HG03060 (cell line): ENCODE measurements around the gene RNASE7.
"Not testable (repeated sequence)": the region's sequence is repeated elsewhere in the genome, so short reads cannot be mapped to it uniquely, and the experiment has no call there.

Experiments
- ATAC-seq: cut with Tn5 transposase; IDR thresholded peaks from one replicate; pipeline ENCODE4 v1.9.1; 2021; ENCODE audit warnings: low read depth, moderate number of reproducible peaks; ENCODE audit not compliant: unreplicated experiment

Gene RNASE7

GRCh38 chr14:21041676-21042433, at the start of gene RNASE7:
Gene RNASE7, plus strand, starts transcription at chr14:21042362. Its CDS starts 631 bp downstream, at chr14:21042993.
- ATAC-seq = no peak

- no peak for ATAC-seq
These were observed 45.6 kb upstream of the RNASE7 start for GRCh38 chr14:20996521-20996920.

DNA sequence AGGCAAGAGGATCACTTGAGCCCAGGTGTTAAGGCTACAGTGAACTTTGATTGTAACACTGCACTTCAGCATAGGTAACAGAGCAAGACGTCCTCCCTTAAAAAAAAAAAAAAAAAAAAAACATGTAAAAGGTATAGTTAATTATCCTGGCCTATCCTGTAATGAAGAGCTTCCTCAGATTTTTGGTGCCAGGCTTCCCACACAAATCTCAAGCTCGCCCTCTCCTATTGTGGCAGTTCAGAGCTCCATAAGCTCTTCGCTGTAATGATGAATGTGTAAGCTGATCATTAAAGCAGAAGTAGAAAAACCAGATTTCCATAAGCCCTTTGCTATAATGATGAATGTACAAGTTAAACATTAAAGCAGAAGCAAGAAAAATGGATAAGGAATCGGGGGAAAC, 45.0 kb upstream of the RNASE7 start:
- ATAC-seq = no peak

GRCh38 chr14:20997564-20997963, 44.6 kb upstream of the RNASE7 start:
- ATAC-seq = no peak

GRCh38 chr14:20998139-20998538, 44.0 kb upstream of the RNASE7 start:
- ATAC-seq = no peak

DNA sequence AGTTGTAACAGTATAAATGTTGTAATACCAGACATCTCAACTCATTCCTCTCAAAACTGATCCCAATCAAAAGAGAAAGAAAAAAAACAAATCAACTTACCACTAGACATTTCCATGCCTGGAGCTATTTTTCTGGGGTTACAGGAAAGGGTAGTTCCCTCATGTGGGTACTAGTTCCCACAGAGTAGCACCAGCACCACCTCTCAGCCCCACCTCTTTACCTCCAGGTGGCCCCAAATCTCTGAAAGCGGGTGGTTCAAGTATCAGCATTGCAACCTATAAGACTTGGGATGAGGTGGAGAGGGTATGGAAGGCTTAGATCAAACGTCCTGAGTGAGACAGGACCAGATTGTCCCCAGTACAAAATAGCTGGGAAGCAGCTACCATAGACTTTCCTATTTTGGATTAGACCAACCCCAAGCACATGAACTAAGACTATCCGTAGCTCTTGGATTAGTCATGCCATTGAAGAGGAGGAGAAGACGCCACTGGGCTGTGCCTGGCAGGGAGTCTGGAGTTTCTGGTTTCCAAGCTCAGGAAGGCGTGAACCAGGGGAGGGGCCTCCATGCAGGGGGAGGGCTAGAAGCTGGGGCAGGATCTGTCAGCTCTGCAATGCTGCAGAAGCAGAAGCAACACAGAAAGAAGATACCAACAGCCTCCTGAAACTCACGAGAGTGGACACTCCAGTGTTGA, 43.3 kb upstream of the RNASE7 start, which contains the start of gene SLC39A2:
Gene SLC39A2 (plus strand): TSS at position 620 of the 693 bp plus-strand sequence. CDS start 154 bp downstream, outside the sequence.
- ATAC-seq = no peak

DNA sequence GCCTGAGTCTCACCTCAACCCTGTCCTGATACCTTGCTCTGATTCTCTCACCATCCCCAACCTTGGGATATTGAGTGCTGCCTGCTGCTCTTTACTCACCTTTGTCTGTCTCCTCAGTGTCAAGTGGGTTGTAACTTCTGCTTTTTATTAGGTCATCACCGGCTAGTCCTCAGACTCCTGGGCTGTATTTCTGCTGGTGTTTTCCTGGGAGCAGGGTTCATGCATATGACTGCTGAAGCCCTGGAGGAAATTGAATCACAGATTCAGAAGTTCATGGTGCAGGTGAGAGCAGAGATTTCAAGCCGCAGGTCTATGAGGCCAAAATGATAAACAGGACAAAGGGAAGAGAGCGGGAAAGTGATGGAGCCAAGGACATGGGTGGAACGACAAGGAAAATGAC, 42.6 kb upstream of the RNASE7 start:
- no peak for ATAC-seq

DNA sequence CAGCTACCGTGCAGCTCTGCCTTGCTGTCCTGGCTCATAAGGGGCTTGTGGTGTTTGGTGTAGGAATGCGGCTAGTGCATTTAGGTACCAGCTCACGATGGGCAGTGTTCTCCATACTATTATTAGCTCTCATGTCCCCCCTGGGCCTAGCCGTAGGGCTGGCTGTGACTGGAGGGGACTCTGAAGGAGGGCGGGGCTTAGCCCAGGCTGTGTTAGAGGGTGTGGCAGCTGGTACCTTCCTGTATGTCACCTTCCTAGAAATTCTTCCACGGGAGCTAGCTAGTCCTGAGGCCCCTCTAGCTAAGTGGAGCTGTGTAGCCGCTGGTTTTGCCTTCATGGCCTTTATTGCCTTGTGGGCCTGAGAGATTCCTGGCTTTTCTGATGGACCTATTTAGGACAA, 40.9 kb upstream of the RNASE7 start:
- no peak for ATAC-seq

DNA sequence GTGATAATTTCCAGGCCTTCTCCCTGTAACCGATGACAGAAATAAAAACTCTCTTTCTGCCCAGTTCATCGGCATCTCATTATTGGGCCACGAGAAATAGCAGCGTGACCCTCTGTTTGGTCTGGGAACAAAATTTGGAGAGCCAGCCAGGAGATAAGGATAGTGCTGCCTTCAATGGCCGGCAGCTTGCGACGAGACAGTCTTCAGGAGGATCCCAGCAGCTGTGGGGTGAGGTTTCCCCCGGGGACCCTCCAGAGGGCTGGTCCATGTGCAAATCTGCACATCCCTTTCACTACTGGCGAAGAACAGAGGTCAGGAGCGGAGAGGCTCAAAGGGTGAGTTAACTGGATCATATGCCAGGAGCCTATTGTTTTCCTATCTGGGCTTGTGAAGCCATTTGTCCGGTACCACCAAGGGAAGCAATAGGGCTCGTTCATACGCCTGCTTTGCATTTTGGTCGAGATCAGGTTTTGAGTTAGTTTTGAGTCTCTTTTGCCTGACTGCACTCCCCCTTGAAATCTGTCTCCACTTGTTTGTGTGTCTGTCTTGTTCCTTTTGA, 38.3 kb upstream of the RNASE7 start:
- ATAC-seq = no peak

GRCh38 chr14:21009721-21010120, 32.4 kb upstream of the RNASE7 start:
- ATAC-seq = not testable (repeated sequence)

DNA sequence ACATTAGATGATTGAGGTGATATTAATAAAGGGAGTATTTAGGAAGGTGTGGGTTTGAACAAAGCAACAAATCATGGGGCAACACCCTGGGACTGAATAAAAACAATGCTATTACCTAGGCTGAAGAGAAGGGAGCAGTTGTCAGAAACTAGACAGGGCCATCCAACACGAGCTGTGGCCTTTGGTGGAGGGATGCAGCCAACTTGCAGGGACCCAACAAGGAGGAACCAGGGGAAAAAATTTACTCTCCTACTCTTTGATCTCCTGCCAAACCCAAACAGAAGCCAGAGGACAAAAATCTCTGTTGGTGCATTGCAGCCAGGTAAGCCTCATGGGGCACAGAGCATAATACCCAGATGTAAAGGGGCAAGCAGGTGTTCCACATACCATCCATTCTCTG, 31.0 kb upstream of the RNASE7 start:
- ATAC-seq = no peak

DNA sequence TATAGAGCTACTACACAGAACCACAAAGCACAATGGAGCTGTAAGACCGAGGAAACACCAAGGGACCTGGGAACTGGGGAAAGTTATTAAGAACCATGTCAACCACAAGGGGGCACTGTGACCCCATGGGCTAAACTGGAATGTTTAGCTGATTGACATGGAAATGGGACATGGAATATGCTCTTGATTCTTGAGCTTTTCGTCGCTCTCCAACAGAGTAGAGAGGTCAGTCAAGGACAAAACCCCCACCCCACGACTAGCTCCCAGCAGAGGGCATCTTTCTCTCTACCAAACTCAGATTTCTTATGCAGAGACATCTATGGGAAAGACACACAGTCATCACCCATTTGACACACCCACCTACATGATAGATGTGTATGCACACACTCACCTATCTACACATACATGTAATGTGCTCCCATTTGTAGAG, 27.4 kb upstream of the RNASE7 start:
- no peak for ATAC-seq

- ATAC-seq = no peak
These were observed 26.9 kb upstream of the RNASE7 start for GRCh38 chr14:21015312-21015711.

DNA sequence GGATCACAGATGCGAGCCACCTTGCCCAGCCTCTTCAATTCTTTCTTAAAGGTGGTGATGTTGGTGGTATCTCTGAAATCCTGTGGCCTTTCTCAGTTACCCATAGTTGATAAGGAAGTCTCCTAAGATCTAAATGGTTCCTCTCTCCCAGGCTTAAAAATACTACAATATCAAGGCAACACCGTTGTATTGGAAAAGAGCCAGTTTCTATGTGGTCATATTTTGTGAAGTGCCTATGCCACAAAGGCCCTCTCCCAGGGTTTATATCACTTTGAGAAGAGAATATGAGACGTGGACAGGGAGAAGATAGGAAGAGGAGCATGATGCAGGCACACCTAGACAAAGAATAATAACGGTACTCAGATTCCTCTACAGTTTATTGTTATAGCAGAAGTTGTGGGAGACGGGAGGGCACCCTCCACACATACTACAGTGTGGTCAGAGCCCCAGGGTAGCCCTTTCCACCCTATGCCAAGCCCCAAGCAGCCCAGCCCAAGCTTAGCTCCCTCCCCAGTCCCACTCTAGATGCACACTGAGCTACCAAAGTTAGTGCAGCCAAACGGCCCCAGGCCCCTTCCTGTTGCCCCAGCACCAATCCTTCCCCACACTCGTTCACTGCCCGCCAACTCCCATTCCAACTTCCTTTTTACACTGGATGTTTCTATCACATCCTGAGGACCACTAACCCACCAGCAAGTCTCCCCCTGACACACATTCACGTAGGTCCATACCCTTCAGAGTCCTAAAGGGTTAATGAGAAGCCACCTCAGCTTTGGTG, 25.6 kb upstream of the RNASE7 start:
- ATAC-seq = no peak

- ATAC-seq = no peak
These were observed 24.5 kb upstream of the RNASE7 start for GRCh38 chr14:21017528-21018245.

DNA sequence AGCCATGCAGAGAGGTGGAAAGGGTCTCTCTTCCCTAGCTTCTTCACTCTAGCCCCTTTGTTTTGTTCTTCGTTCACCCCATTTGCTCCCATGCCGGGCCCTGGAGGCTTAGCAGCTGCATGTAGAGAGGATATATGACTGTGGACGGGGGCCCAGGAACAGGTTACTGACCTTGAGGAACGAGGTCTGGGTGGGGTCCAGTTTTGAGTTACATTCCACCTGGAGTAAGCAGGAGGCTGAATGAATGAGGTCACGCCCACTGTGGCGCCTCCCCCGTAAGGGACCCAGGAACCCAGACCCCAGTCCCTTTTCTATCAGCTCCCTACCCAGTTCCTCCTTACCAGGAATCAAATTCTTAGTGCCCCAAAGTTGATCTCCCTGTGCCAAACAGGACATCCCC, 23.9 kb upstream of the RNASE7 start:
- ATAC-seq = no peak

- no peak for ATAC-seq
These were observed 23.4 kb upstream of the RNASE7 start for GRCh38 chr14:21018781-21019180.

DNA sequence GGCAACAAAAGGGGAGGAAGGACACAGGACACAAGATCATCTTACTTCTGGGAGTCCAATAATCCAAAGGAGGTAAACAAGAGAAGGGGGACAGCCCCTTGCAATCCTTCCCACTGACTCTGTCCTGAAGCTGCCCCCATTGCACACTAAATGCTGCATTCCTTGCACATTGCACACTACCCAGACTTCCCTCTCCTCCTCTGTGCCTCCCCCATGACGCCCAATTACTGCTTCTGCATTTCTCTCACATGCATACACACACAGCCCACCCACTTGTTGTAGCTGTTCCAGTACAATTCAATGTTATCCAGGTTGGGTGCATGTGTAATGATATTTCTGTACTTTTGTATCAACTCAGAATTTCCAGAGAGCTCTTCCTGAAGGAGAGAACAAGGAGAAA, 22.8 kb upstream of the RNASE7 start:
- no peak for ATAC-seq

DNA sequence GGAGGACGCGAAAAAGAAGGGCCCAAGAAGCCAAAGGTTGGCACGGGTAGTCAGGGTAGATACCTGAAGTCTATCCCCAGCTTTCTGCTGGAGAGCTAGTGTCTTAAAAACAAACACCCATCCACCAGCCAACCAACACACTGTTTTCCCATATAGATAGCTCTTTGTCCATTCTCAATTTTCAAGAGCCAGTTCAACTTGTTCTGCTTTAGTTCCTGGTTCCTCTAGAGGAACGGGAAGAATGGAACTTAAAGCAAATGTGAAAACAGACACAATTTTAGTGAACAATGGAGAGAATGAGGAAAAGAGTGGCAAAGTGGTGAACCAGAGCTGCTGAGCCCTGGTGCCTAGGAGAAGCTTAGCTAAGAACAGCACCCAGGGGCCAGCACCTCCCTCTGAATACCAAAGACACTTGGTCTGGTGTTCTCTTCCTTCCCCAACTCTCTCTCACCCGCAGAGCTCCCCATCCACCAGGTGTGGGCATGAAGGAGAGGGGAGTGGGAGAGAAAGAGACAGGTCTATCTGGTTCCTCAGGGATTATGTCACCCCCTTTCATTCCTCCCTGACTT, 21.1 kb upstream of the RNASE7 start:
- ATAC-seq = no peak

- ATAC-seq = no peak
These were observed 19.5 kb upstream of the RNASE7 start for GRCh38 chr14:21022686-21023085.
